Liver (tissue), 9 donors: ENCODE measurements around the gene TCF7L1. TPM values are rescaled to one million over a fixed set of nuclear protein-coding genes. Genes with fewer than 3 reads are reported as not detected.

ENCODE experiments used
- DNase-seq: peaks from one replicate; pipeline ENCODE4 v3.0.0-alpha.2; 2017; ENCODE audit warnings: low spot score
- H3K27ac ChIP-seq, 2 donors: one replicate each; pipeline ENCODE4 v1.7.0; 2013; ENCODE audit warnings: inconsistent platforms in 2 of 2, low read length in 2 of 2, control low read depth in 1 of 2, low read depth in 1 of 2, mild to moderate bottlenecking in 1 of 2
- H3K27me3 ChIP-seq, 4 donors: one replicate each; pipeline versions ENCODE4 v1.6.1 to v1.7.0; 2013; ENCODE audit warnings: low read length in 3 of 4, inconsistent platforms in 1 of 4, mild to moderate bottlenecking in 1 of 4, moderate library complexity in 1 of 4; ENCODE audit not compliant: control insufficient read depth in 4 of 4, insufficient read depth in 4 of 4
- H3K36me3 ChIP-seq, 4 donors: one replicate each; pipeline versions ENCODE4 v1.6.1 to v1.7.0; 2013; ENCODE audit warnings: low read length in 3 of 4, mild to moderate bottlenecking in 3 of 4, low read depth in 1 of 4, moderate library complexity in 1 of 4; ENCODE audit not compliant: control insufficient read depth in 4 of 4, insufficient read depth in 3 of 4
- H3K4me1 ChIP-seq, 4 donors: one replicate each; pipeline versions ENCODE4 v1.6.1 to v1.7.0; 2013; ENCODE audit warnings: low read length in 3 of 4, mild to moderate bottlenecking in 3 of 4, moderate library complexity in 1 of 4; ENCODE audit not compliant: control insufficient read depth in 4 of 4, insufficient read depth in 4 of 4
- H3K4me3 ChIP-seq, 3 donors: one replicate each; pipeline versions ENCODE4 v1.6.1 to v1.7.0; 2013; ENCODE audit warnings: low read length in 3 of 3, control low read depth in 1 of 3, low read depth in 1 of 3, mild to moderate bottlenecking in 1 of 3
- H3K9ac ChIP-seq, 2 donors: one replicate each; pipeline ENCODE4 v1.7.0; 2013; ENCODE audit warnings: low read length in 2 of 2, mild to moderate bottlenecking in 2 of 2, moderate library complexity in 2 of 2, control low read depth in 1 of 2, low read depth in 1 of 2
- H3K9me3 ChIP-seq, 4 donors: one replicate each; pipeline versions ENCODE4 v1.6.1 to v1.7.0; 2013; ENCODE audit warnings: low read length in 3 of 4; ENCODE audit not compliant: control insufficient read depth in 4 of 4
- ATF3 ChIP-seq: IDR thresholded peaks from 2 replicates; pipeline ENCODE4 v1.6.1; 2016; ENCODE audit warnings: antibody characterized with exemption
- EGR1 ChIP-seq, 2 donors: IDR thresholded peaks; 2 replicates each; pipeline ENCODE4 v1.6.1; 2016 to 2018; ENCODE audit warnings: antibody characterized with exemption in 2 of 2, low read depth in 2 of 2
- FOXA1 ChIP-seq: IDR thresholded peaks from 2 replicates; pipeline ENCODE4 v1.6.1; 2016; ENCODE audit warnings: antibody characterized with exemption
- FOXA2 ChIP-seq: IDR thresholded peaks from 2 replicates; pipeline ENCODE4 v1.6.1; 2016; ENCODE audit warnings: antibody characterized with exemption
- GABPA ChIP-seq, 2 donors: IDR thresholded peaks in 1 of 2; conservative IDR thresholded peaks in 1 of 2; 2 replicates each; pipeline ENCODE4 v1.6.1; 2016; ENCODE audit warnings: antibody characterized with exemption in 2 of 2, mild to moderate bottlenecking in 1 of 2, moderate library complexity in 1 of 2
- HNF4A ChIP-seq, 2 donors: conservative IDR thresholded peaks; 2 replicates each; pipeline ENCODE4 v1.6.1; 2016; ENCODE audit warnings: antibody characterized with exemption in 2 of 2, mild to moderate bottlenecking in 2 of 2
- HNF4G ChIP-seq: IDR thresholded peaks from 2 replicates; pipeline ENCODE4 v1.6.1; 2016; ENCODE audit warnings: antibody characterized with exemption
- JUND ChIP-seq, 2 donors: IDR thresholded peaks; 2 replicates each; pipeline ENCODE4 v1.6.1; 2016; ENCODE audit warnings: antibody characterized with exemption in 2 of 2
- MAX ChIP-seq: IDR thresholded peaks from 2 replicates; pipeline ENCODE4 v1.6.1; 2016; ENCODE audit warnings: antibody characterized with exemption
- NR2F2 ChIP-seq: IDR thresholded peaks from 2 replicates; pipeline ENCODE4 v1.6.1; 2016; ENCODE audit warnings: antibody characterized with exemption
- RAD21 ChIP-seq, 2 donors: IDR thresholded peaks; 2 replicates each; pipeline ENCODE4 v1.6.1; 2016; ENCODE audit warnings: antibody characterized with exemption in 2 of 2, mild to moderate bottlenecking in 2 of 2
- RXRA ChIP-seq, 2 donors: IDR thresholded peaks; 2 replicates each; pipeline ENCODE4 v1.6.1; 2017 to 2018; ENCODE audit warnings: antibody characterized with exemption in 2 of 2, mild to moderate bottlenecking in 1 of 2
- TAF1 ChIP-seq: conservative IDR thresholded peaks from 2 replicates; pipeline ENCODE4 v1.6.1; 2016; ENCODE audit warnings: antibody characterized with exemption, mild to moderate bottlenecking
- YY1 ChIP-seq: IDR thresholded peaks from 2 replicates; pipeline ENCODE4 v1.6.1; 2016; ENCODE audit warnings: antibody characterized with exemption, mild to moderate bottlenecking
- ZBTB33 ChIP-seq: IDR thresholded peaks from 2 replicates; pipeline ENCODE4 v1.6.1; 2016; ENCODE audit warnings: antibody characterized with exemption
- WGBS: extraction: QIAGEN DNeasy Blood & Tissue Kit; methylation state at CpG from one replicate; pipeline ENCODE4 v1.1.7; 2013; 5-methylcytosine and 5-hydroxymethylcytosine counted together
- polyA plus RNA-seq, 2 donors: library from polyadenylated mRNA; stranded (reverse) in 1 of 2; unstranded in 1 of 2; fragments of 200-250 nt in 1 of 2; fragments of >200 nt in 1 of 2; fragmentation: Nextera tagmentation in 1 of 2; extraction: Ambion mirVana in 1 of 2; gene quantifications; one replicate each; pipeline versions ENCODE4 v1.2.1 to v1.2.3, GENCODE V29; 2013 to 2015
- total RNA-seq, 2 donors: library from RNA; depleted of rRNA; stranded (reverse); fragments of >200 nt; gene quantifications; one replicate each; pipeline ENCODE4 v1.2.3, GENCODE V29; 2014
- TF ChIP-seq, protein P1 (sequence below): fragments of 150-350 bp; IDR thresholded peaks from 2 replicates; pipeline ENCODE4 v1.5.1; 2017; ENCODE audit warnings: improper control_type of control experiment, low read depth, low read length; ENCODE audit not compliant: missing input control
- TF ChIP-seq, protein P2 (sequence below): IDR thresholded peaks from 2 replicates; pipeline ENCODE4 v1.6.1; 2016; ENCODE audit warnings: antibody characterized with exemption, mild to moderate bottlenecking
- donor health status: healthy.
- donor health status: healthy.
- donor health status: healthy.
- donor health status: healthy.
- donor health status: healthy.

Gene TCF7L1
- total and polyA plus RNA-seq, 4 donors = 1.6 to 6.0 (median 4.8) TPM

DNA sequence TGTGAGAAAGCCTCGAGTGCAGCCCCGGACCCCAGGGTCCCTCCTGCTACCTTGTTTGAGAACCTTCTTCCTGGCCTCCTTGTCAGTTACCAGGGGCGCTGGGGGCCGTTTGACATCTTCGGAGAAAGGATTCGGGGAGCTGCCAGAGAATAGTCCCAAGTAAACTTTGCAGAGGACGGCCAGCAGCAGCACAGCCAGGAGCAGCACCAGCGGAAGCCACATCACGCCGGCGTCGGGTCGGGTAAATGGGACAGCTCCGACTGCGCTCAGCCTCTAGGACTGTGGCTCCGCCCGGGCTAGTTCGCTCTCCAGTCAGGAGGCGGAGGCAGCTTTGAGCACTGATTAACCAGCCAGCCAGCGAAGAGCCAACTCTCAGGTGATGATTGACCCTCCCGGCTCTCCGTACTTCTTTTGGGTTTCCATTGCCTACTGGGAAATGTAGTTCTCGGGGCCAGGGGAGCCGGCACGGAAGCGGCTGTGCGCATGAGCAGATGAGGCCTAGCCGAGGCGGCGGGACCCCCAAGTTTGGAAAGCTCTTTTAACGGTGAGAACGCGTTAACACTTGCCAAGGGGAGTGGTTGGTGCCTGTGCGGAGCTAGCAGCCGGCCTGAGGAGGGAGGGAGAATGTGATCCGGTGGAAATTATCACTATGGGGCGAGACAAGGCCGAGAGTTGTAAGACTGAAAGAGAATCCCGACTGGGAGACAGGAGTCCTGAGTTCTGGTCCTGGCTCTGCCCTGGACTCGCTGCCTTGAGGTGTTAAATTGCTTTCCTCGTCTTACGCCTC, 221.3 kb downstream of the TCF7L1 start, which contains the start of the genes ELMOD3 and RETSAT (continued):
- TF ChIP-seq, protein P1, sequence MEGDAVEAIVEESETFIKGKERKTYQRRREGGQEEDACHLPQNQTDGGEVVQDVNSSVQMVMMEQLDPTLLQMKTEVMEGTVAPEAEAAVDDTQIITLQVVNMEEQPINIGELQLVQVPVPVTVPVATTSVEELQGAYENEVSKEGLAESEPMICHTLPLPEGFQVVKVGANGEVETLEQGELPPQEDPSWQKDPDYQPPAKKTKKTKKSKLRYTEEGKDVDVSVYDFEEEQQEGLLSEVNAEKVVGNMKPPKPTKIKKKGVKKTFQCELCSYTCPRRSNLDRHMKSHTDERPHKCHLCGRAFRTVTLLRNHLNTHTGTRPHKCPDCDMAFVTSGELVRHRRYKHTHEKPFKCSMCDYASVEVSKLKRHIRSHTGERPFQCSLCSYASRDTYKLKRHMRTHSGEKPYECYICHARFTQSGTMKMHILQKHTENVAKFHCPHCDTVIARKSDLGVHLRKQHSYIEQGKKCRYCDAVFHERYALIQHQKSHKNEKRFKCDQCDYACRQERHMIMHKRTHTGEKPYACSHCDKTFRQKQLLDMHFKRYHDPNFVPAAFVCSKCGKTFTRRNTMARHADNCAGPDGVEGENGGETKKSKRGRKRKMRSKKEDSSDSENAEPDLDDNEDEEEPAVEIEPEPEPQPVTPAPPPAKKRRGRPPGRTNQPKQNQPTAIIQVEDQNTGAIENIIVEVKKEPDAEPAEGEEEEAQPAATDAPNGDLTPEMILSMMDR = no peak
- TF ChIP-seq HNF4G (no peak), GABPA (IDR thresholded peaks at IDR 0.05 in 1 of 2, conservative IDR thresholded peaks at IDR 0.05 in 1 of 2) (peak in 1 of 2 donors; percentile 69), NR2F2 (peak; percentile 15), HNF4A (conservative IDR thresholded peaks at IDR 0.05) (no peak), RXRA (IDR thresholded peaks at IDR 0.05) (peak; percentile 44 to 48), FOXA1 (peak; percentile 72), YY1 (peak; percentile 85)

DNA sequence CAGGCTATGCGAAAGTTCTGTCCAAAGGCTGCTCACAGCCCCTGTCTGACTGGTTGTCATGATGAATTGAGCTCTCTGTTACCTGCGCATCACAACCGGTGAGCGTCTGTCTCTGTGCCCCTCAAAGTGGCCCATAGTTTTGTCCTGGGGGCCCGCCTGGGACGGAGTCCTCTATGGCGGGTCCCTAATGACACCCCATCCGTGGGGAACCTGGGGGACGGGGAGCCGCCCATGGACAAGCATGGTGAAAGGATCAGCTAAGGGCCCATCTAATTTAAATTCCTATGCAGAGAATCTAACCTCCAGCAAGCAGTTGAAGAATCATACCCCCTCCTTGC, 221.8 kb downstream of the TCF7L1 start:
- DNase-seq = no peak
- H3K27me3 ChIP-seq = no peaks in the 10 kb centered on the region
- peaks cover 6 to 24% (median 16%) of the 10 kb centered on the region in 4 donors for H3K4me1 ChIP-seq
- no peaks in the 10 kb centered on the region for H3K9me3 ChIP-seq
- WGBS = 8% methylated on average over 10 of the region's 10 CpGs
- TF ChIP-seq MAX (no peak), EGR1 (IDR thresholded peaks at IDR 0.05; ENCODE audit: low read depth in 2 of 2) (no peak), FOXA2 (no peak), TAF1 (no peak), JUND (IDR thresholded peaks at IDR 0.05) (no peak), ZBTB33 (no peak), NR2F2 (no peak), FOXA1 (no peak), GABPA (IDR thresholded peaks at IDR 0.05 in 1 of 2, conservative IDR thresholded peaks at IDR 0.05 in 1 of 2) (no peak), RAD21 (IDR thresholded peaks at IDR 0.05) (no peak), YY1 (no peak), HNF4A (conservative IDR thresholded peaks at IDR 0.05) (no peak), RXRA (IDR thresholded peaks at IDR 0.05) (no peak), HNF4G (no peak), ATF3 (no peak)
- TF ChIP-seq, protein P2, sequence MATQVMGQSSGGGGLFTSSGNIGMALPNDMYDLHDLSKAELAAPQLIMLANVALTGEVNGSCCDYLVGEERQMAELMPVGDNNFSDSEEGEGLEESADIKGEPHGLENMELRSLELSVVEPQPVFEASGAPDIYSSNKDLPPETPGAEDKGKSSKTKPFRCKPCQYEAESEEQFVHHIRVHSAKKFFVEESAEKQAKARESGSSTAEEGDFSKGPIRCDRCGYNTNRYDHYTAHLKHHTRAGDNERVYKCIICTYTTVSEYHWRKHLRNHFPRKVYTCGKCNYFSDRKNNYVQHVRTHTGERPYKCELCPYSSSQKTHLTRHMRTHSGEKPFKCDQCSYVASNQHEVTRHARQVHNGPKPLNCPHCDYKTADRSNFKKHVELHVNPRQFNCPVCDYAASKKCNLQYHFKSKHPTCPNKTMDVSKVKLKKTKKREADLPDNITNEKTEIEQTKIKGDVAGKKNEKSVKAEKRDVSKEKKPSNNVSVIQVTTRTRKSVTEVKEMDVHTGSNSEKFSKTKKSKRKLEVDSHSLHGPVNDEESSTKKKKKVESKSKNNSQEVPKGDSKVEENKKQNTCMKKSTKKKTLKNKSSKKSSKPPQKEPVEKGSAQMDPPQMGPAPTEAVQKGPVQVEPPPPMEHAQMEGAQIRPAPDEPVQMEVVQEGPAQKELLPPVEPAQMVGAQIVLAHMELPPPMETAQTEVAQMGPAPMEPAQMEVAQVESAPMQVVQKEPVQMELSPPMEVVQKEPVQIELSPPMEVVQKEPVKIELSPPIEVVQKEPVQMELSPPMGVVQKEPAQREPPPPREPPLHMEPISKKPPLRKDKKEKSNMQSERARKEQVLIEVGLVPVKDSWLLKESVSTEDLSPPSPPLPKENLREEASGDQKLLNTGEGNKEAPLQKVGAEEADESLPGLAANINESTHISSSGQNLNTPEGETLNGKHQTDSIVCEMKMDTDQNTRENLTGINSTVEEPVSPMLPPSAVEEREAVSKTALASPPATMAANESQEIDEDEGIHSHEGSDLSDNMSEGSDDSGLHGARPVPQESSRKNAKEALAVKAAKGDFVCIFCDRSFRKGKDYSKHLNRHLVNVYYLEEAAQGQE = no peak
- TF ChIP-seq, protein P1 = no peak
- peak overlapping the region; percentile 64 to 82 (median 81) for H3K4me3 ChIP-seq
- peak overlapping the region; percentile 70 to 92 for H3K9ac ChIP-seq
- peak overlapping the region; percentile 73 to 85 for H3K27ac ChIP-seq
- peaks cover 3 to 23% (median 16%) of the 10 kb centered on the region in 4 donors for H3K36me3 ChIP-seq
